ENCODE data around the gene PRDM16.

PRDM16 gene

DNA sequence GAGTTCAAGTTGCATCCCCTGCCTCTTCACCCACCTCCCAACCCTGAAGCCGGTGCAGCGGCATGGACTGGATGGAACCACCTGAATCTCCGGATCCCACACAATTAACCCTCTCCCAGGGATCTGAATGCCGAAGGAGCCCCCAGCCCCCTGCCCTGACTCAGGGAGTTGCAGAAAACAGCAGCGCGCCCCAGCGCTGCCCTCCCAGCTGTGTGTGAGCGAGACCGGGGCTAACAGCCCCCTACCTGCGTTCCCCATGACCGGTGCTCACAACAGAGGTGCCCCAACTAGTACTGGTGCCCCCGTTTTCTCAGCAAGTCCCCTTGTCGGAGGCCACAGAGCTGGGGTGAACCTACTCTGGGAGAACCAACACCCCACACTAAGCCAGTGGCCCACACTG, 136.8 kb downstream of the PRDM16 start (continued):
- TF ChIP-seq ZIC2 (tag by site-specific recombination; IDR thresholded peaks at IDR 0.05) (no peak), BCL11A (tag by site-specific recombination; IDR thresholded peaks at IDR 0.05; ENCODE audit: low read depth) (no peak), HOXD13 (CRISPR knock-in tag; IDR thresholded peaks at IDR 0.05; ENCODE audit: borderline replicate concordance) (no peak), ZSCAN16 (tag by site-specific recombination; IDR thresholded peaks at IDR 0.05) (no peak), ZNF24 (tag by site-specific recombination; IDR thresholded peaks at IDR 0.05) (no peak), ZNF558 (tag by site-specific recombination; IDR thresholded peaks at IDR 0.05) (no peak)
- TF ChIP-seq, protein P1, sequence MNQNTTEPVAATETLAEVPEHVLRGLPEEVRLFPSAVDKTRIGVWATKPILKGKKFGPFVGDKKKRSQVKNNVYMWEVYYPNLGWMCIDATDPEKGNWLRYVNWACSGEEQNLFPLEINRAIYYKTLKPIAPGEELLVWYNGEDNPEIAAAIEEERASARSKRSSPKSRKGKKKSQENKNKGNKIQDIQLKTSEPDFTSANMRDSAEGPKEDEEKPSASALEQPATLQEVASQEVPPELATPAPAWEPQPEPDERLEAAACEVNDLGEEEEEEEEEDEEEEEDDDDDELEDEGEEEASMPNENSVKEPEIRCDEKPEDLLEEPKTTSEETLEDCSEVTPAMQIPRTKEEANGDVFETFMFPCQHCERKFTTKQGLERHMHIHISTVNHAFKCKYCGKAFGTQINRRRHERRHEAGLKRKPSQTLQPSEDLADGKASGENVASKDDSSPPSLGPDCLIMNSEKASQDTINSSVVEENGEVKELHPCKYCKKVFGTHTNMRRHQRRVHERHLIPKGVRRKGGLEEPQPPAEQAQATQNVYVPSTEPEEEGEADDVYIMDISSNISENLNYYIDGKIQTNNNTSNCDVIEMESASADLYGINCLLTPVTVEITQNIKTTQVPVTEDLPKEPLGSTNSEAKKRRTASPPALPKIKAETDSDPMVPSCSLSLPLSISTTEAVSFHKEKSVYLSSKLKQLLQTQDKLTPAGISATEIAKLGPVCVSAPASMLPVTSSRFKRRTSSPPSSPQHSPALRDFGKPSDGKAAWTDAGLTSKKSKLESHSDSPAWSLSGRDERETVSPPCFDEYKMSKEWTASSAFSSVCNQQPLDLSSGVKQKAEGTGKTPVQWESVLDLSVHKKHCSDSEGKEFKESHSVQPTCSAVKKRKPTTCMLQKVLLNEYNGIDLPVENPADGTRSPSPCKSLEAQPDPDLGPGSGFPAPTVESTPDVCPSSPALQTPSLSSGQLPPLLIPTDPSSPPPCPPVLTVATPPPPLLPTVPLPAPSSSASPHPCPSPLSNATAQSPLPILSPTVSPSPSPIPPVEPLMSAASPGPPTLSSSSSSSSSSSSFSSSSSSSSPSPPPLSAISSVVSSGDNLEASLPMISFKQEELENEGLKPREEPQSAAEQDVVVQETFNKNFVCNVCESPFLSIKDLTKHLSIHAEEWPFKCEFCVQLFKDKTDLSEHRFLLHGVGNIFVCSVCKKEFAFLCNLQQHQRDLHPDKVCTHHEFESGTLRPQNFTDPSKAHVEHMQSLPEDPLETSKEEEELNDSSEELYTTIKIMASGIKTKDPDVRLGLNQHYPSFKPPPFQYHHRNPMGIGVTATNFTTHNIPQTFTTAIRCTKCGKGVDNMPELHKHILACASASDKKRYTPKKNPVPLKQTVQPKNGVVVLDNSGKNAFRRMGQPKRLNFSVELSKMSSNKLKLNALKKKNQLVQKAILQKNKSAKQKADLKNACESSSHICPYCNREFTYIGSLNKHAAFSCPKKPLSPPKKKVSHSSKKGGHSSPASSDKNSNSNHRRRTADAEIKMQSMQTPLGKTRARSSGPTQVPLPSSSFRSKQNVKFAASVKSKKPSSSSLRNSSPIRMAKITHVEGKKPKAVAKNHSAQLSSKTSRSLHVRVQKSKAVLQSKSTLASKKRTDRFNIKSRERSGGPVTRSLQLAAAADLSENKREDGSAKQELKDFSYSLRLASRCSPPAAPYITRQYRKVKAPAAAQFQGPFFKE (tag by site-specific recombination; IDR thresholded peaks at IDR 0.05; ENCODE audit: borderline replicate concordance) = no peak
- TF ChIP-seq, protein P2, sequence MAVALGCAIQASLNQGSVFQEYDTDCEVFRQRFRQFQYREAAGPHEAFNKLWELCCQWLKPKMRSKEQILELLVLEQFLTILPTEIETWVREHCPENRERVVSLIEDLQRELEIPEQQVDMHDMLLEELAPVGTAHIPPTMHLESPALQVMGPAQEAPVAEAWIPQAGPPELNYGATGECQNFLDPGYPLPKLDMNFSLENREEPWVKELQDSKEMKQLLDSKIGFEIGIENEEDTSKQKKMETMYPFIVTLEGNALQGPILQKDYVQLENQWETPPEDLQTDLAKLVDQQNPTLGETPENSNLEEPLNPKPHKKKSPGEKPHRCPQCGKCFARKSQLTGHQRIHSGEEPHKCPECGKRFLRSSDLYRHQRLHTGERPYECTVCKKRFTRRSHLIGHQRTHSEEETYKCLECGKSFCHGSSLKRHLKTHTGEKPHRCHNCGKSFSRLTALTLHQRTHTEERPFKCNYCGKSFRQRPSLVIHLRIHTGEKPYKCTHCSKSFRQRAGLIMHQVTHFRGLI (tag by site-specific recombination; IDR thresholded peaks at IDR 0.05) = no peak
- TF ChIP-seq, protein P3, sequence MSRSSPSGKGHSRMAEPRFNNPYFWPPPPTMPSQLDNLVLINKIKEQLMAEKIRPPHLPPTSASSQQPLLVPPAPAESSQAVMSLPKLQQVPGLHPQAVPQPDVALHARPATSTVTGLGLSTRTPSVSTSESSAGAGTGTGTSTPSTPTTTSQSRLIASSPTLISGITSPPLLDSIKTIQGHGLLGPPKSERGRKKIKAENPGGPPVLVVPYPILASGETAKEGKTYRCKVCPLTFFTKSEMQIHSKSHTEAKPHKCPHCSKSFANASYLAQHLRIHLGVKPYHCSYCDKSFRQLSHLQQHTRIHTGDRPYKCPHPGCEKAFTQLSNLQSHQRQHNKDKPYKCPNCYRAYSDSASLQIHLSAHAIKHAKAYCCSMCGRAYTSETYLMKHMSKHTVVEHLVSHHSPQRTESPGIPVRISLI (tag by site-specific recombination; IDR thresholded peaks at IDR 0.05) = no peak

DNA sequence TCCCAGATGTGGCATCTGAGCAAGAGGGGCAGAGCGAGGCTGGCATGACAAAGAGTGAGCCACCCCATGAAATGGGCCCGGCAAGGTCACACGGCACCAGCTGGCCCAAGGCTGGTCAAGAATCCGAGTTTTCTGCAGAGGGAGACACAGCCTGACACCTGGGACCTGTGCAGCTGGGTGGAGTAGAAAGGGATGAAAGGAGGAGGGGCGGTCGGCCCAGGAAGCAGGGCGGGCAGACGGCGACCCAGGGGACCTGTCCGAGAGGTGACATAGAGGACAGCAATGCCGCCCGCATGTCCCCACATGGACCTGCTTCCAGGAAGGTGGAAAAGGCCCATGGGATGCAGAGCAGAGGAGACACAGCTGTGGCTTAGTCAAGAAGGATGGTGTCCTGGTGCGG, 137.7 kb downstream of the PRDM16 start:
- Histone ChIP-seq H3K4me1 (ENCODE audit: control insufficient read depth, insufficient read depth, low read length) (no peaks in the 10 kb centered on the region), H3K36me3 (ENCODE audit: control insufficient read depth in 2 of 2, insufficient read depth in 1 of 2, low read length in 2 of 2) (no peaks in the 10 kb centered on the region), H3K9me3 (ENCODE audit: control insufficient read depth, insufficient read depth, low read depth, low read length) (no peaks in the 10 kb centered on the region), H3K4me3 (ENCODE audit: low read depth, low read length) (no peak overlapping the region), H3K27ac (ENCODE audit: extremely low read depth, low read depth, low read length) (no peak overlapping the region)
- no peak for TF ChIP-seq ZNF248 (tag by site-specific recombination; IDR thresholded peaks at IDR 0.05)
- TF ChIP-seq, protein P4, sequence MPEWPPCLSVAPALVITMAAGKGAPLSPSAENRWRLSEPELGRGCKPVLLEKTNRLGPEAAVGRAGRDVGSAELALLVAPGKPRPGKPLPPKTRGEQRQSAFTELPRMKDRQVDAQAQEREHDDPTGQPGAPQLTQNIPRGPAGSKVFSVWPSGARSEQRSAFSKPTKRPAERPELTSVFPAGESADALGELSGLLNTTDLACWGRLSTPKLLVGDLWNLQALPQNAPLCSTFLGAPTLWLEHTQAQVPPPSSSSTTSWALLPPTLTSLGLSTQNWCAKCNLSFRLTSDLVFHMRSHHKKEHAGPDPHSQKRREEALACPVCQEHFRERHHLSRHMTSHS (tag by site-specific recombination; IDR thresholded peaks at IDR 0.05) = no peak
- no peak for TF ChIP-seq ZNF146 (tag by site-specific recombination; IDR thresholded peaks at IDR 0.05)
- TF ChIP-seq ZNF366 (tag by site-specific recombination; conservative IDR thresholded peaks at IDR 0.05) = no peak
- TF ChIP-seq PRDM1 (tag by site-specific recombination; IDR thresholded peaks at IDR 0.05) = no peak
- POLR2A ChIA-PET = no interaction called here
- CTCF ChIA-PET = no interaction called here

GRCh38 chr1:3207217-3207848, 138.3 kb downstream of the PRDM16 start:
- Histone ChIP-seq H3K27ac (ENCODE audit: extremely low read depth, low read depth, low read length) (no peak overlapping the region), H3K4me1 (ENCODE audit: control insufficient read depth, insufficient read depth, low read length) (no peaks in the 10 kb centered on the region), H3K36me3 (ENCODE audit: control insufficient read depth in 2 of 2, insufficient read depth in 1 of 2, low read length in 2 of 2) (no peaks in the 10 kb centered on the region), H3K9me3 (ENCODE audit: control insufficient read depth, insufficient read depth, low read depth, low read length) (no peaks in the 10 kb centered on the region), H3K4me3 (ENCODE audit: low read depth, low read length) (no peak overlapping the region)
- CTCF ChIA-PET = interaction anchor here (0.6 kb wide), 1 partner anchor 138 kb away, joined by 4 read pairs; the partner anchor contains the start of gene PRDM16
- POLR2A ChIA-PET = no interaction called here
- no peak for TF ChIP-seq KLF8 (tag by site-specific recombination; IDR thresholded peaks at IDR 0.05)
- TF ChIP-seq ZNF239 (tag by site-specific recombination; IDR thresholded peaks at IDR 0.05) = no peak
- TF ChIP-seq ZBTB17 (tag by site-specific recombination; IDR thresholded peaks at IDR 0.05) = no peak
- no peak for TF ChIP-seq ZNF423 (tag by site-specific recombination; IDR thresholded peaks at IDR 0.05)
- TF ChIP-seq ZNF140 (tag by site-specific recombination; IDR thresholded peaks at IDR 0.05) = no peak
- TF ChIP-seq, protein P4 (tag by site-specific recombination; IDR thresholded peaks at IDR 0.05) = no peak
- no peak for TF ChIP-seq ZNF707 (tag by site-specific recombination; IDR thresholded peaks at IDR 0.05)
